GM12878 (cell line): ENCODE data around the gene PRRT4. TPM values are rescaled to one million over a fixed set of nuclear protein-coding genes. Genes with fewer than 3 reads are reported as not detected.

ENCODE experiments used
- ATAC-seq: fragments of 200-7000 bp; cut with Tn5 transposase; 3 replicates; pipeline ENCODE4 v1.9.1; 2020; ENCODE audit warnings: mild to moderate bottlenecking, moderate library complexity
- BruUV-seq: library from RNA; stranded (reverse); fragments of 400-500 nt; replicated peaks from 2 replicates; lab custom pipeline; 2021; lab: Mats Ljungman, UMichigan
- CTCF ChIA-PET: fragments of 300-600 bp; sonication (Branson Sonifier 250); formaldehyde crosslinking; extraction: SDS; loops from one replicate; lab custom pipeline; 2021; ENCODE audit warnings: inconsistent platforms; lab: Yijun Ruan, JAX
- POLR2A ChIA-PET: fragments of 350-600 bp; formaldehyde crosslinking; extraction: SDS; loops from one replicate; lab custom pipeline; 2021; ENCODE audit warnings: inconsistent platforms; lab: Charles Lee
- RAD21 ChIA-PET: fragments of 300-600 bp; sonication (Branson Sonifier 250); formaldehyde crosslinking; loops from one replicate; lab custom pipeline; 2023; ENCODE audit warnings: antibody characterized with exemption; ENCODE audit not compliant: unreplicated experiment; lab: Charles Lee
- SMC1A ChIA-PET: fragments of 300-600 bp; sonication (Branson Sonifier 250); formaldehyde crosslinking; loops from one replicate; lab custom pipeline; 2023; ENCODE audit not compliant: unreplicated experiment, uncharacterized antibody; lab: Charles Lee
- DNase-seq: peaks from one replicate; pipeline ENCODE4 v3.0.0-alpha.2; 2011; ENCODE audit warnings: low read depth, low spot score
- FAIRE-seq: peaks from 3 replicates; lab custom pipeline; 2011; peaks lifted over from hg19 to GRCh38; lab: Jason Lieb, UNC
- H2AFZ ChIP-seq: 2 replicates; pipeline ENCODE4 v1.6.0; 2011; ENCODE audit warnings: low read depth, low read length, control low read depth; ENCODE audit not compliant: control insufficient read depth
- H3K27ac ChIP-seq: 2 replicates; pipeline ENCODE4 v1.5.1; 2011; ENCODE audit warnings: control low read depth; ENCODE audit not compliant: control insufficient read depth, insufficient read depth
- H3K27me3 ChIP-seq, 2 experiments: replicated peaks in 1 of 2; 2 replicates each; pipeline versions ENCODE4 v1.6.0 to v1.6.1; 2011; ENCODE audit warnings: low read length in 1 of 2; ENCODE audit not compliant: control insufficient read depth in 2 of 2, insufficient read depth in 2 of 2
- H3K36me3 ChIP-seq, 2 experiments: 2 replicates each; pipeline ENCODE4 v1.5.1; 2011; ENCODE audit warnings: low read length in 1 of 2; ENCODE audit not compliant: control insufficient read depth in 2 of 2, insufficient read depth in 2 of 2
- H3K4me1 ChIP-seq: 2 replicates; pipeline ENCODE4 v1.6.1; 2011; ENCODE audit warnings: mild to moderate bottlenecking, low read length, moderate library complexity, mixed read lengths; ENCODE audit not compliant: control insufficient read depth, insufficient read depth
- H3K4me2 ChIP-seq: 2 replicates; pipeline ENCODE4 v1.6.0; 2011; ENCODE audit warnings: control low read depth; ENCODE audit not compliant: control insufficient read depth, insufficient read depth
- H3K4me3 ChIP-seq: fragments of 200-600 bp; sonication (generic); 2 replicates; pipeline ENCODE4 v1.5.1; 2016
- H3K79me2 ChIP-seq: 2 replicates; pipeline ENCODE4 v1.6.0; 2011; ENCODE audit warnings: low read length; ENCODE audit not compliant: control insufficient read depth, insufficient read depth
- H3K9ac ChIP-seq: 2 replicates; pipeline ENCODE4 v1.8.0; 2011; ENCODE audit warnings: low read length, control low read depth, mixed read lengths; ENCODE audit not compliant: control insufficient read depth, insufficient read depth
- H3K9me3 ChIP-seq: replicated peaks from 3 replicates; pipeline ENCODE4 v1.5.1; 2011; ENCODE audit warnings: mild to moderate bottlenecking, low read length; ENCODE audit not compliant: control insufficient read depth, insufficient read depth
- H4K20me1 ChIP-seq: 2 replicates; pipeline ENCODE4 v1.6.0; 2011; ENCODE audit not compliant: control insufficient read depth, insufficient read depth
- CEBPZ ChIP-seq: fragments of 150-350 bp; IDR thresholded peaks from 2 replicates; pipeline ENCODE4 v1.6.1; 2016; ENCODE audit warnings: low read depth, low read length
- EP300 ChIP-seq, 2 experiments: fragments of 150-350 bp in 1 of 2; IDR thresholded peaks; 2 replicates each; pipeline ENCODE4 v1.6.1; 2011 to 2012; ENCODE audit warnings: low read depth in 2 of 2, low read length in 2 of 2, borderline replicate concordance in 1 of 2, improper control_type of control experiment in 1 of 2, inconsistent platforms in 1 of 2; ENCODE audit not compliant: control insufficient read depth in 1 of 2
- JUND ChIP-seq: IDR thresholded peaks from 2 replicates; pipeline ENCODE4 v1.6.1; 2012; ENCODE audit warnings: low read depth, mild to moderate bottlenecking, low read length, improper control_type of control experiment, moderate library complexity
- NR2C2 ChIP-seq: IDR thresholded peaks from 2 replicates; pipeline ENCODE4 v1.6.1; 2011; ENCODE audit warnings: borderline replicate concordance, low read depth; ENCODE audit not compliant: control insufficient read depth, insufficient read length
- PML ChIP-seq: IDR thresholded peaks from 2 replicates; pipeline ENCODE4 v1.6.1; 2012; ENCODE audit warnings: low read length, inconsistent platforms
- SIX5 ChIP-seq: IDR thresholded peaks from 2 replicates; pipeline ENCODE4 v1.6.1; 2011; ENCODE audit warnings: mild to moderate bottlenecking, low read depth, low read length, moderate library complexity; ENCODE audit not compliant: severe bottlenecking
- SMAD1 ChIP-seq: fragments of 450-650 bp; IDR thresholded peaks from 2 replicates; pipeline ENCODE4 v1.6.1; 2018; ENCODE audit warnings: mild to moderate bottlenecking, low read depth; ENCODE audit not compliant: partially characterized antibody
- ZNF217 ChIP-seq: fragments of 450-650 bp; IDR thresholded peaks from 2 replicates; pipeline ENCODE4 v1.6.1; 2017; ENCODE audit warnings: antibody characterized with exemption, mild to moderate bottlenecking
- WGBS: methylation state at CpG from one replicate; pipeline ENCODE4 v1.1.6; 2016; ENCODE audit warnings: low lambda C conversion rate; ENCODE audit not compliant: insufficient replicate concordance, insufficient coverage; ENCODE audit errors: missing lambda C conversion rate; 5-methylcytosine and 5-hydroxymethylcytosine counted together
- in situ Hi-C: fragments of 300-500 bp; cut with MboI; formaldehyde crosslinking; loops from 9 replicates; pipeline ENCODE4 v1.14.3; 2018; ENCODE audit warnings: mixed read lengths
- intact Hi-C: fragments of 100-400 bp; cut with micrococcal nuclease; formaldehyde crosslinking; loops from one replicate; pipeline ENCODE4 v1.14.2; 2022; ENCODE audit not compliant: unreplicated experiment
- polyA plus RNA-seq, 11 experiments: library from polyadenylated mRNA; depleted of rRNA in 4 of 11; unstranded in 6 of 11; stranded (reverse) in 5 of 11; fragments of >200 nt; fragmentation: Nextera tagmentation in 4 of 11; fragmentation: Illumina TruSeq in 1 of 11; extraction: Ambion mirVana in 4 of 11; extraction: Trizol in 1 of 11; gene quantifications; 1 replicate in 1 of 11; 2 replicates in 10 of 11; pipeline versions ENCODE4 v1.2.1 to v1.2.3, GENCODE V29; 2011 to 2016; ENCODE audit warnings: inconsistent platforms in 2 of 11, missing spikeins in 2 of 11, low read depth in 1 of 11
- total RNA-seq, 4 experiments: library from RNA; depleted of rRNA in 3 of 4; stranded (reverse); fragments of >200 nt in 3 of 4; fragmentation: Illumina TruSeq in 1 of 4; extraction: Trizol in 1 of 4; gene quantifications; 2 replicates each; pipeline versions ENCODE4 v1.2.1 to v1.2.3, GENCODE V29; 2013 to 2021
- TF ChIP-seq, protein P1 (sequence below): IDR thresholded peaks from 2 replicates; pipeline ENCODE4 v1.6.1; 2011; ENCODE audit warnings: low read depth, low read length, improper control_type of control experiment, borderline replicate concordance

Gene PRRT4
- total and polyA plus RNA-seq, 10 of the 15 experiments (the other 5 are each of a cell fraction or from before 2014, with no cell fraction given) = not detected

DNA sequence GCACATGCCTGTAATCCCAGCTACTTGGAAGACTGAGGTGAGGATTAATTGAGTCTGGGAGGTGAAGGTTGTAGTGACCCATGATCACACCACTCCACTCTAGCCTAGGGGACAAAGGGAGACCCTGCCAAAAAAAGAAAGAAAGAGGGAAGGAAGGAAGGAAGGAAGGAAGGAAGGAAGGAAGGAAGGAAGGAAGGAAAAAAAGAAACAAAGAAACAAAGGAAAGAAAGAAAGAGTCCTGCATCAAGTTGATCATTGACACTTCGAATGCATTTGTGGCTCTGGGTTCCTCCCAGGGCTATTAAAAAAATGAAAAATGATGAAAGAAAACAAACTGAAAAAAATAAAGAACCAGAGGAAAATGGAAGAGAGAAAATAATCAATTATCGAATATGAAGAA, 3.9 kb upstream of the PRRT4 start:
- 22% methylated on average over 2 of the region's 2 CpGs for WGBS
- H3K9ac ChIP-seq = no peak overlapping the region
- intact Hi-C loops (no loop called here), in situ Hi-C loops (no loop called here)
- ATAC-seq (no peak), FAIRE-seq (no peak), DNase-seq (no peak)
- no peaks in the 10 kb centered on the region for H3K9me3 ChIP-seq
- no peak overlapping the region for H3K4me3 ChIP-seq
- no peaks in the 10 kb centered on the region for H3K4me1 ChIP-seq
- CTCF ChIA-PET = interaction anchor here (0.9 to 1.0 kb wide), 2 partner anchors 18 to 21 kb away, joined by 4 read pairs; no protein-coding TSS in a partner anchor
- no peaks in the 10 kb centered on the region for H3K36me3 ChIP-seq
- BruUV-seq = no TSS peak
- RAD21 ChIA-PET = no interaction called here
- no peaks in the 10 kb centered on the region for H3K79me2 ChIP-seq
- SMC1A ChIA-PET = interaction anchor here (0.6 kb wide), 1 partner anchor 69 kb away, joined by 3 read pairs; no protein-coding TSS in a partner anchor
- no peaks in the 10 kb centered on the region for H4K20me1 ChIP-seq
- H2AFZ ChIP-seq = no peak overlapping the region
- H3K27me3 ChIP-seq = peaks cover 12 to 28% of the 10 kb centered on the region in 2 experiments
- H3K4me2 ChIP-seq = no peak overlapping the region
- TF ChIP-seq ZNF217 (no peak), PML (no peak), SIX5 (no peak), CEBPZ (no peak), JUND (no peak), SMAD1 (no peak), EP300 (IDR thresholded peaks at IDR 0.05; ENCODE audit: borderline replicate concordance in 1 of 2, control insufficient read depth in 1 of 2, low read depth in 2 of 2, low read length in 2 of 2) (no peak), NR2C2 (no peak)
- TF ChIP-seq, protein P1, sequence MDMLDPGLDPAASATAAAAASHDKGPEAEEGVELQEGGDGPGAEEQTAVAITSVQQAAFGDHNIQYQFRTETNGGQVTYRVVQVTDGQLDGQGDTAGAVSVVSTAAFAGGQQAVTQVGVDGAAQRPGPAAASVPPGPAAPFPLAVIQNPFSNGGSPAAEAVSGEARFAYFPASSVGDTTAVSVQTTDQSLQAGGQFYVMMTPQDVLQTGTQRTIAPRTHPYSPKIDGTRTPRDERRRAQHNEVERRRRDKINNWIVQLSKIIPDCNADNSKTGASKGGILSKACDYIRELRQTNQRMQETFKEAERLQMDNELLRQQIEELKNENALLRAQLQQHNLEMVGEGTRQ = no peak
- POLR2A ChIA-PET = no interaction called here
- H3K27ac ChIP-seq = no peak overlapping the region
